ENCODE data around the gene GAS6. TPM values are rescaled to one million over a fixed set of nuclear protein-coding genes. Genes with fewer than 3 reads are reported as not detected.

The GAS6 gene
- total and polyA plus RNA-seq, 2 donors (not counting 1 experiment from before 2014, with no cell fraction given), result 227 to 301 TPM

GRCh38 chr13:113839536-113840204, 24.2 kb downstream of the GAS6 start:
- Histone ChIP-seq H3K4me3 (replicated peaks in 1 of 4; ENCODE audit: control extremely low read depth in 1 of 4, insufficient read depth in 1 of 4, low read depth in 3 of 4, low read length in 4 of 4) (peak overlapping the region in 1 of 4 experiments; percentile 57), H3K4me1 (ENCODE audit: control insufficient read depth, extremely low read depth, insufficient read depth, low read length) (peaks cover 38% of the 10 kb centered on the region)

DNA sequence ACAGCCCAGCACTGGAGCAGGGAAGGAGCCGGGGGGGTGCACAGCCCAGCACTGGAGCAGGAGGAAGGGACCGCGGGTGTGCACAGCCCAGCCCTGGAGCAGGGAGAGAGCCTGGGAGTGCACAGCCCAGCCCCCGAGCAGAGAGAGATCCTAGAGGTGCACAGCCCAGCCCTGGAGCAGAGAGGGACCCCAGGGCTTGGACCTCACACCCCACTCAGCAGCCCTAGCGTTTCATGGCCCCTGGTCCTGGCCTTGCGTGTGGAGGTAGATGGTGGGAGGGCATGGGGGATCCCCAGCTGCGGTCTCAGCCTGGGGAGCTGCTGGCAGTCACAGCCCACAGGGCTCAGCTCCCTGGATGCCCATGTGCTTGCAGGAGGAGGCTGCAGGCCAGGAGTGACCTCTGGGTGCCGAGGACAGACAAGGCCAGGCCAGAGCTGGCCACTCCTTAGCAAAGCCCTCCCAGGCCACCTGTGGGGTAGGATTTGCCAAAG, 25.1 kb downstream of the GAS6 start:
- Histone ChIP-seq H2AFZ (ENCODE audit: low read length) (no peak overlapping the region), H3K79me2 (ENCODE audit: control insufficient read depth, insufficient read depth, low read length) (peaks cover 43% of the 10 kb centered on the region), H3K27ac (ENCODE audit: insufficient read depth, low read length) (peak overlapping the region; percentile 0), H3K27me3 (ENCODE audit: control insufficient read depth, insufficient read depth, low read length) (no peaks in the 10 kb centered on the region), H3K36me3 (ENCODE audit: control insufficient read depth, insufficient read depth, low read length) (peaks cover 37% of the 10 kb centered on the region), H3K4me2 (ENCODE audit: extremely low read depth, insufficient read depth, low read length) (peak overlapping the region; percentile 18), H3K9me3 (ENCODE audit: control insufficient read depth, insufficient read depth, low read depth, low read length) (no peaks in the 10 kb centered on the region), H4K20me1 (ENCODE audit: control insufficient read depth, extremely low read depth, insufficient read depth, low read length) (no peaks in the 10 kb centered on the region), H3K4me3 (replicated peaks in 1 of 4; ENCODE audit: control extremely low read depth in 1 of 4, insufficient read depth in 1 of 4, low read depth in 3 of 4, low read length in 4 of 4) (peak overlapping the region; percentile 1 to 57 (median 30)), H3K4me1 (ENCODE audit: control insufficient read depth, extremely low read depth, insufficient read depth, low read length) (peaks cover 38% of the 10 kb centered on the region), H3K9ac (ENCODE audit: insufficient read depth, low read length) (no peak overlapping the region)
- TF ChIP-seq CTCF (conservative IDR thresholded peaks at IDR 0.05 in 1 of 2, IDR thresholded peaks at IDR 0.05 in 1 of 2; ENCODE audit: low read depth in 1 of 2, low read length in 2 of 2) (no peak), EZH2 (IDR thresholded peaks at IDR 0.05; ENCODE audit: low read length, missing control alignments) (no peak)
- DNase-seq (ENCODE audit: low read depth in 2 of 2), result no peak

More at GRCh38 chr13:113839536-113840204, 24.2 kb downstream of the GAS6 start:
- H3K79me2 ChIP-seq (ENCODE audit: control insufficient read depth, insufficient read depth, low read length), result peaks cover 51% of the 10 kb centered on the region
- no peaks in the 10 kb centered on the region for H3K9me3 ChIP-seq (ENCODE audit: control insufficient read depth, insufficient read depth, low read depth, low read length)
- H3K36me3 ChIP-seq (ENCODE audit: control insufficient read depth, insufficient read depth, low read length), result peaks cover 33% of the 10 kb centered on the region
- H4K20me1 ChIP-seq (ENCODE audit: control insufficient read depth, extremely low read depth, insufficient read depth, low read length), result no peaks in the 10 kb centered on the region
- TF ChIP-seq CTCF (conservative IDR thresholded peaks at IDR 0.05 in 1 of 2, IDR thresholded peaks at IDR 0.05 in 1 of 2; ENCODE audit: low read depth in 1 of 2, low read length in 2 of 2) (no peak), EZH2 (IDR thresholded peaks at IDR 0.05; ENCODE audit: low read length, missing control alignments) (no peak)
- no peak for DNase-seq (ENCODE audit: low read depth in 2 of 2)
- peak overlapping the region; percentile 23 for H3K27ac ChIP-seq (ENCODE audit: insufficient read depth, low read length)
- no peak overlapping the region for H3K9ac ChIP-seq (ENCODE audit: insufficient read depth, low read length)
- H2AFZ ChIP-seq (ENCODE audit: low read length), result no peak overlapping the region
- H3K27me3 ChIP-seq (ENCODE audit: control insufficient read depth, insufficient read depth, low read length), result no peaks in the 10 kb centered on the region
- H3K4me2 ChIP-seq (ENCODE audit: extremely low read depth, insufficient read depth, low read length), result peak overlapping the region; percentile 71

- Histone ChIP-seq H3K9ac (ENCODE audit: insufficient read depth, low read length) (peak overlapping the region; percentile 81), H3K36me3 (ENCODE audit: control insufficient read depth, insufficient read depth, low read length) (peaks cover 43% of the 10 kb centered on the region), H3K79me2 (ENCODE audit: control insufficient read depth, insufficient read depth, low read length) (peaks cover 37% of the 10 kb centered on the region), H3K4me1 (ENCODE audit: control insufficient read depth, extremely low read depth, insufficient read depth, low read length) (peaks cover 38% of the 10 kb centered on the region), H3K9me3 (ENCODE audit: control insufficient read depth, insufficient read depth, low read depth, low read length) (no peaks in the 10 kb centered on the region), H3K4me3 (replicated peaks in 1 of 4; ENCODE audit: control extremely low read depth in 1 of 4, insufficient read depth in 1 of 4, low read depth in 3 of 4, low read length in 4 of 4) (peak overlapping the region; percentile 33 to 57 (median 44)), H3K27me3 (ENCODE audit: control insufficient read depth, insufficient read depth, low read length) (no peaks in the 10 kb centered on the region), H3K4me2 (ENCODE audit: extremely low read depth, insufficient read depth, low read length) (peak overlapping the region; percentile 85), H2AFZ (ENCODE audit: low read length) (no peak overlapping the region), H4K20me1 (ENCODE audit: control insufficient read depth, extremely low read depth, insufficient read depth, low read length) (no peaks in the 10 kb centered on the region), H3K27ac (ENCODE audit: insufficient read depth, low read length) (peak overlapping the region; percentile 99)
- DNase-seq (ENCODE audit: low read depth in 2 of 2), result peak; percentile 99
- no peak for TF ChIP-seq CTCF (conservative IDR thresholded peaks at IDR 0.05 in 1 of 2, IDR thresholded peaks at IDR 0.05 in 1 of 2; ENCODE audit: low read depth in 1 of 2, low read length in 2 of 2)
- TF ChIP-seq EZH2 (IDR thresholded peaks at IDR 0.05; ENCODE audit: low read length, missing control alignments), result no peak
Measured at GRCh38 chr13:113837560-113838355, 26.1 kb downstream of the GAS6 start.
